HG03196 (cell line): Measurements from ENCODE around the gene DBNL.

Experiments used
- ATAC-seq: cut with Tn5 transposase; IDR thresholded peaks from one replicate; pipeline ENCODE4 v1.9.1; 2021; ENCODE audit not compliant: unreplicated experiment

DBNL gene

DNA sequence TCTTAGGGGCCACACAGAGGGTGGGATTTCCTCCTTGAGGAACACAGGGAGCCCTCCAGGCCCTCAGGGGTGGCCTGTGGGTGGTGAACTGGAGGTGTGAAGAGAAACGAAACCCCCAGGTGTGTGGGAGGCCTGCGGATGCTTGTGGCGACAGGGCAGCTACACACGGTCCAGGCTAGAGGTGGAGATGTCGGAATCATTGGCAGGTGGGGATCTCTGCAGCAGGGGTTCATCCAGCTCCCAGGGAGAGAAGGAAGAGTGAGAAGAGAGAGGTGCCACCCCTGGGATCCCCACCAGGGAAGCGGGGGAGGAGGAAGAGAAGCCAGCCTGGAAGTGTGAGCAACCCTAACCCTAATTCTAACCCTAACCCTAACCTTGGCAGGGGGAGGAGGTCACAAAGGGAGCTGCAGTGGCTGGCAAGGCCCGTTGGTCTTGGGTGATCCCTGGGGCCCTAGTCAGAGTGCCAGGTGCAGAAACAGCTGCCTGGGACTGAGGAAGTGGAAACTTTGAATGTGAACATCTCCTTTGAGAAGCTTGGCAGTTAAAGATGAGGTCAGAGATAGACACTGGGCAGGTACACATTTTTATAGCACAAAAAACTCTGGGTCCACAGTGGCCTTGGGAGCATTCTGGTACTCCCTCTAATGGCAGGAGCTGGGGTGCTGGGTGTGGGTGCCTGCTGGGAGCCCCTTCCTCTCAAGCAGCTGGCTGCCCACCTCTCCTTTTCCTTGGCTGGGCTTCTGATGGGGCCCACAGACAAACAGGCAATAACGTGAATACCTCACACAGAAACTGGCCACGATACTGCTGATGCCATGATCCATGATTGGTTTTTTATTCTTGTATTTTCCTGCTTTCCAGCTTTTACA, 52.8 kb downstream of the DBNL start:
- ATAC-seq: peak; percentile 47

- no peak for ATAC-seq
These were observed 53.9 kb downstream of the DBNL start for GRCh38 chr7:44098092-44099068.

GRCh38 chr7:44099669-44100068, 55.2 kb downstream of the DBNL start:
- ATAC-seq: no peak

GRCh38 chr7:44100458-44101302, 56.2 kb downstream of the DBNL start:
- no peak for ATAC-seq

DNA sequence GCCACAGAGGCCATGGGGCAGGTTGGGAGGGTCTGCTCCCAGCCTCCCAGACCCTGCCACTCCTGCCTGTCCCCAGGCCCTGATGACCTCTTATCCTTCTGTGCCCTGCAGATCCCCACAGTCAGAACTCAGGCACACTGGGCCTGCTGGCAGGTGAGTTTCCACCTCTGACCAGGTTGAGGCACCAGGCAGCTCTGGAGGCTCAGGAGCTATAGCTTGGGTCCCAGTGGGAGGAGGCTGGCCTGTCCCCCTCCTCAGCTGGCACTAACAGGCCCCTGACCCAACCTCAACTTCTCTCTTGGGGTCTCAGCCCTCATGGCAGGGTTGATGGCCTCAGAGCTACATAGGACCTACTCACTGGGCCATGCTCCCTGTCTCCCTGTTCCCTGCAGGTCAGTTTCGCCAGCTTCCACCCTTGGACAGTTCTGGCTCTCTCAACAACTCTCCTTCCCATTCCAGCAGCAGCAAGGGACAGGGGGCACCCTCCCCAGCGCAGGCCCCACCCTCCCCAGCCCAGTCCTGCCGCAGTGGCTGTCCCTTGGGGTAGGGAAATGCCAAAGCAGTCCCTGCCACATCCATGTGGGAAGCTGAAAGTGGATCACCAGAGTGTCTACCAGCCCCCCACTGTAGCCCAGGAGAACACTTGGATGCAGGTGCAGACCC, 56.9 kb downstream of the DBNL start:
- no peak for ATAC-seq

DNA sequence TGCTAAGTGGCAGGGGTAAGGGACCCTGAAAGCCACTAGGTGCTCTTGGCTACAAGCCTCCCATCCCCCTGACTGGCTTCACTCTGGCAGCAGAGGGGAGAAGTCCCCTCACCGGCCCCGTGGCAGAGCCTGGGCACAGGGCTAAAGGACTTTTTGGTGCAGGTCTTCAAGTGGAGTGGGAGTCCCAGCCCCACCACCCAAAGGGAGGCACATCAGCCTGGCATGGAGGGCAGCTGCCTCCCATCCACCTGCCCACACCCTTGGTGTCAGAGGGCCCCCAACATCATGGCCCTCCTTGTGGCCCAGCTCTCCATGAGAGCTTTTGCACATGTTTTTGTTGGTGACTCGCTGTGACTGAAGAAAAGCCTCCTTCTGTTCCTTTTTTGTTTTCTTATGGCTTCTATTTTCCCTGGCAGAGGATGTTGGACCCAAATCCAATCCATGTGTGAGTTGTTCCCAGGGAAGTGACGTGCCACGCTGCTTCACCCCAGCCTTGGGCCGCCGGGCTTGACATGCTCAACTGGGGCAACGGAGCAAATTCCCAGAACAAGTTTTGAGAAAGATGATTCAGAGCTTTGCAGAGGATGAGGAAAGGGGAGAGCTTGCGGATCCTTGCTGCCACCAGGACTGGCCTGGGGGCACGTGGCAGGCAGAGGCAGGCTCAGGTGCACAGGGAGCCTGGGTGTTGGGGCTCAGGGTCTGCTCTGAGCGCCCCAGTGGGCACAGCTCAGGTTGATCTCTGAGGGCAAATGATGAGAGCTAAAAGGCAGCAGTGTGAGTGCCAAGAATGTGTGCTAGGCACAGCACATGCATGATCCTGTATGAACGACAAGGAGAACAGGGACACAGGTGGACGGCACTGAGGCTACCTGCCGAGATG, 57.7 kb downstream of the DBNL start:
- no peak for ATAC-seq

DNA sequence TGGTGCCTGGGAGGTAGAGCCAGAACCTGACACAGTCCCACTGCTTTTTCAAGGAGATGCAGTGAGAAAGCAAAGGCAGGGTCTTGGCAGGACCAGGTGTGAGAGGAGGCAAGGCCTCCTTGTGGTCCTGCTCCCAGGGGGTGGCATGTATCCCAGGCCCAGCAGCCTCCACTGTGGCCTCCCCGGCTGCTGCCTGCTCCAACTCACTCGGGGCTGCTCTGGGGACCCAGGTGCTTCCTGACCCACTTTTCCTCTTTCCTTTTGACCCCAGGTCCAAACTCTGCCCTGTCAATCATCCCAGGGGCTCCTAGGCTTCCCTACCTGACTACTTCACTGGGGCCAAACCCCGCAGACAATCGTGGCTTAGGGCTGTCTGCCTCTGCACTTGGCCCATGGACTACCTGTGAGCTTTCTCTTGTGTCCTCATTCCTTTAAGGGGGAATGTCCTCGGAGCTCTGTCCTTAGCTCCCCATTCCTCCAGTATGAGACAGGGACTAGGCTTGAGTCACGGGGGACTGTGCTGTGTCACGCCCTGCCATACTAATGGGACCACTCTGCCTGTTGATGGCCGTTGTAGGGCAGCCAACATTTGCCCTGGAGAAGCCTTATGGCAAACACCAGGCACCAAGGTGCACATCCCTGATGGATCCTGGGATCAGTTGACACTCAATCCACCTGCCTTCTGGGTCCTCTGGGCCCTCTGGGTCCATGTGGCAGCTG, 58.5 kb downstream of the DBNL start:
- no peak for ATAC-seq

- no peak for ATAC-seq
These were observed 59.0 kb downstream of the DBNL start for GRCh38 chr7:44103566-44103922.

GRCh38 chr7:44103923-44104859, 59.7 kb downstream of the DBNL start, which contains the start of gene AEBP1:
AEBP1 (plus strand) TSS chr7:44104345; CDS start chr7:44104666, 321 bp downstream.
- no peak for ATAC-seq

DNA sequence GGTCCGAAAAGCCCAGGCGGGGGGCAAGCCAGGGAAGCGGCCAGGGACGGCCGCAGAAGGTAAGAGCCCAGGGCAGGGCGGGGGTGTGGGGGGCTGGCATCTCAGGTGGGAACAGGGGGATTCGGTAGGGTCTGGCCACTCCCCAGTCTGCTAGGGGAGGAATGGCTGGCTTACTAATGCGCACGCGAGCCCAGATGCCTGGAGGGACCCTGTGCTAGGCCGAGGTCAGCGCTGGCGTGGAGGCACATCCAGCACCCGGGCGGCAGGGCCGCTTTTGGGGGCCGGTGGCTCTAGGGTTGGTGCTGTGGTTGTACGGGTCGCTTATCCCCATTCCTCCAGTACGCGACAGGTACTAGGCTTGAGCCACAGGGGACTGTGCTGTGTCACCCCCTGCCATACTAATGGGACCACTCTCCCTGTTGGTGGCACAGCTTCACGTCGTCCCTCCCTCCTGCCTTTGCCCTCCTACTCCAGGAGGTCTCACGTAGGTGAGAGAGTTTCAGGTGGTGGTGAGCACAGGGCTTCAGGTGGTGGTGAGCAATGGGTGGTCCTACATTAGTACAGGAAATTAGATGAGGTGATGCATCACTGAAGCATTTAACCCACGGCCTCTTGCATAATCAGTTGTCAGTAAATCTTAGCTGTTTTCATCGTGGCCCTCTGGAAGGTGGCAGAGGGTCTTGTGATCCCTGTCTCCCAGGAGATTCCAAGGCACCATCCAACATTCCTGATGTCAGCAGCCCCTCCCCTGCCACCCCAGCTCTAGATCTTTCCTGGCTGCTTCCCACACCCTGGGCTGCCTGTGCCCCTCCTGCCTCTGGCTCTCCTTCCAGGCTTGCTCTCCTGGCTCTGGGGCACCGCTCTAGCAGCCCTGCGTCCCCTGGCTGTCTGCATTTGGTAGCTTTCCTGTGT, 60.6 kb downstream of the DBNL start:
- no peak for ATAC-seq

DNA sequence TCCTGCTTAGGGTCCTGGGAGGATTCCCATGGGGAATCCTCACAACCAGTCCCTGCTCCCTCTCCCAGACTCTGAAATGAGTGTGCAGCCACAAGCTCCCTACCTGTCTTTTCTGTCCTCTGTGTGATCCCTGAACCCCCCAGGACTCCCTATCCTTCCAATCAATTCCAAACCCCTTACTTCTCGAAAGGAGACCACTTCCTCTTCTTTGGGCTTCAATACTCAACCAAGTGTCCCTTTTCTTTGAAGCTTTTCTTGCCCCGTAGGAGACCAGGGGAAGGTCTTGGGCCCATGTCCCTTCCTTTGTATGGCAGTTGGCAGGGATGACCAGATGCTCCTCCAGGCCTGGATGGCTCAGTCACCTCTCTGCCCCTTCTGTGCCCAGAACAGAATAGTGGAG, 61.3 kb downstream of the DBNL start:
- no peak for ATAC-seq

GRCh38 chr7:44106311-44107065, 62.0 kb downstream of the DBNL start:
- ATAC-seq: no peak

DNA sequence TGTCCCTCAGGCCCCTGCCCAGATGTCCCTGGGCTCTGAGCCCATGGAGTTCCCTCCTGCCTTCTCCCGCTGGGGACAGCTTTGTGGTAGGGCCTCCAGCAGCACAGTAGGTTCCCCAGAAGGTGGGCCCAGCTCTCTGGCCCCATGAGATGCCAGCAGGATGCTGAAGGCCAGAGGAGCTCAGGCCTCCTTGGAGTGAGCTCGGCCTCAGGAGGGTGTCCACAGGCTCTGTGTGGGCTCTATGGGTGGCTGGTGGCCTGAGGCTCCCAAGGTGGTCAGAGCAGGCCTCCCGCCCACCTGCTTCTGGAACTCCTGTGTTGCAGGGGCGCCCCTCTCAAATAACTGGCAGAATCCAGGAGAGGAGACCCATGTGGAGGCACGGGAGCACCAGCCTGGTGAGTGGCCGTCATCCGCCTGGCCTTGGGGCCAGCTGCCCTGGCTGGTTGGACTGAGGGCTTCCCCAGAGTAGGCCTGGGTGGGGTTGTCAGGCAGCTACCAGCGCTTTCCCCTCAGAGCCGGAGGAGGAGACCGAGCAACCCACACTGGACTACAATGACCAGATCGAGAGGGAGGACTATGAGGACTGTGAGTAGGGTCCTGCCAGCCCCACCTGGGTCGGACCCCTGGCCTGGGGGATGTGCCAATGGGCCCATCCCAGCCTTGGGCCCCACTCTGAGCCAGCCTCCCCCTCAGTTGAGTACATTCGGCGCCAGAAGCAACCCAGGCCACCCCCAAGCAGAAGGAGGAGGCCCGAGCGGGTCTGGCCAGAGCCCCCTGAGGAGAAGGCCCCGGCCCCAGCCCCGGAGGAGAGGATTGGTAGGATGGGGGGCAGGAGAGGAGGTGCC, 62.8 kb downstream of the DBNL start:
- no peak for ATAC-seq

DNA sequence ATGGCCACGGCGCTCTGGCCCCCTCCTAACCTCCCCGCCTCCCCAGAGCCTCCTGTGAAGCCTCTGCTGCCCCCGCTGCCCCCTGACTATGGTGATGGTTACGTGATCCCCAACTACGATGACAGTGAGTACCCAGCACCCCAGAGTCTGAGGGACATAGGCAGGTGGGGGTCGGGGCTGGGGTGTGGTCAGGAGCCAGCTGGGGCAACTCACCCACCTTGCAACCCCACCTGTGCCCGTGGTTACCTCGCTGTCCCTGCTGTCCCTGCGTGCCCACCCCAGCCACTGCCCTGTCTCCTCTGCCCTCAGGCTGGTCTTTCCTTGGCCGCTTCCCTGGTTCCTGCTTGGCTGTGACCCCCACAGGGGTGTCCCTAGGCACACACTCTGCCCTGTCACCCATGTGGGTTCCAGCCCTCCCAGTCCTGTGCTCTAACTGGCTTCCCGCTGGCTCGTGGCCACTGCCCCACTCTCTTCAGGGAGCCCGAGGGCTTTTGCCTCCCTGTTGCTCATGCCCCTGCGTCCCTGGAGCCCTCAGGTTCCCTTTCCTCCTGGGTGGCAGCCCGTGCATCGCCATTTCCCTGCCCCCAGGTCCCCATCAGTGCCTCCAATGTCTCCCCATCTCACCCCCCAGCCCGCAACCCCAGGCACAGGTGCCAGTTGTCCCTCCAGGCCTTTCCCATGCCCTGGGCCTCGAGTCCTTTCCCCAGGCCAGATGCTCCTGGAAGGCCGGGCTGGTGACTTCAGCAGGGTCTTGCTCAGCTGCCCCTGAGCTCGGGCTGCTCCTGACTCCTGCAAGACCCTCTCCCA, 63.7 kb downstream of the DBNL start:
- ATAC-seq: no peak
